ENCODE results near the gene ERG28. TPM values are rescaled to one million over a fixed set of nuclear protein-coding genes. Genes with fewer than 3 reads are reported as not detected.
"Not testable (repeated sequence)": the region's sequence is repeated elsewhere in the genome, so short reads cannot be mapped to it uniquely, and the experiment has no call there.

Gene ERG28
- total and polyA plus RNA-seq, 2 experiments from 2014 or later: 38.4 to 74.4 TPM

- Histone ChIP-seq H3K27ac (no peak overlapping the region), H3K79me2 (no peaks in the 10 kb centered on the region), H3K4me1 (ENCODE audit: insufficient read depth) (no peaks in the 10 kb centered on the region), H3K36me3 (replicated peaks; ENCODE audit: insufficient read depth, low read depth) (no peaks in the 10 kb centered on the region), H3K9me2 (replicated peaks; ENCODE audit: insufficient read depth) (no peaks in the 10 kb centered on the region), H2AFZ (no peak overlapping the region), H3K4me3 (no peak overlapping the region), H3K27me3 (no peaks in the 10 kb centered on the region), H3K9me3 (ENCODE audit: low read depth) (no peaks in the 10 kb centered on the region), H3K4me2 (no peak overlapping the region), H4K20me1 (ENCODE audit: insufficient read depth, poor library complexity, severe bottlenecking) (no peaks in the 10 kb centered on the region)
- no peak for DNase-seq (ENCODE audit: low spot score)
- WGBS (ENCODE audit: low lambda C conversion rate, missing lambda C conversion rate): 96% methylated on average over 6 of the region's 6 CpGs
- TF ChIP-seq, protein P1, sequence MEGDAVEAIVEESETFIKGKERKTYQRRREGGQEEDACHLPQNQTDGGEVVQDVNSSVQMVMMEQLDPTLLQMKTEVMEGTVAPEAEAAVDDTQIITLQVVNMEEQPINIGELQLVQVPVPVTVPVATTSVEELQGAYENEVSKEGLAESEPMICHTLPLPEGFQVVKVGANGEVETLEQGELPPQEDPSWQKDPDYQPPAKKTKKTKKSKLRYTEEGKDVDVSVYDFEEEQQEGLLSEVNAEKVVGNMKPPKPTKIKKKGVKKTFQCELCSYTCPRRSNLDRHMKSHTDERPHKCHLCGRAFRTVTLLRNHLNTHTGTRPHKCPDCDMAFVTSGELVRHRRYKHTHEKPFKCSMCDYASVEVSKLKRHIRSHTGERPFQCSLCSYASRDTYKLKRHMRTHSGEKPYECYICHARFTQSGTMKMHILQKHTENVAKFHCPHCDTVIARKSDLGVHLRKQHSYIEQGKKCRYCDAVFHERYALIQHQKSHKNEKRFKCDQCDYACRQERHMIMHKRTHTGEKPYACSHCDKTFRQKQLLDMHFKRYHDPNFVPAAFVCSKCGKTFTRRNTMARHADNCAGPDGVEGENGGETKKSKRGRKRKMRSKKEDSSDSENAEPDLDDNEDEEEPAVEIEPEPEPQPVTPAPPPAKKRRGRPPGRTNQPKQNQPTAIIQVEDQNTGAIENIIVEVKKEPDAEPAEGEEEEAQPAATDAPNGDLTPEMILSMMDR (IDR thresholded peaks at IDR 0.05; ENCODE audit: poor library complexity): no peak
- no peak for TF ChIP-seq EZH2phosphoT487 (IDR thresholded peaks at IDR 0.05; ENCODE audit: low read depth, severe bottlenecking, unreplicated experiment)
- TF ChIP-seq EZH2 (IDR thresholded peaks at IDR 0.05; ENCODE audit: borderline replicate concordance): no peak
These were observed 39.6 kb upstream of the ERG28 start for GRCh38 chr14:75700295-75700694.

DNA sequence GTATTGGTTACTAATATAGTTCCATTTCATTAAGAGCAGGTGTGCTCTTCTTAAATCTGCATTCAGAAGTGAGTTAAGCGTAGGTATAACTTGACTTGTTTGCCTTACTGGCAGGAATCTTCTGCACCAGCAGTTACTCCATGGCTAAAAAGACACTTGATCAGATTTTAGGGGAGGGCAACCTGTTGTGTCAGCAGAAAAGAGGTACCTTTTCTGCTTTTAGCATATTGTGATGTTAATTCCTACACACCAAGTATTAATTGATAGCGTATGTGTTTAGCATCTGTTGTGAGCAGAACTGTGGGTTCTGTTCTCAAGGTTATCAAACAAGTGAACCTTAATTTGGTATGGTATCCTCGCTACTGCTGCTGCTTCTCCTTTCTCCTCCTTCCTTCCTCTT is 38.7 kb upstream of the ERG28 start:
- H3K36me3 ChIP-seq (replicated peaks; ENCODE audit: insufficient read depth, low read depth): no peaks in the 10 kb centered on the region
- no peaks in the 10 kb centered on the region for H3K27me3 ChIP-seq
- no peak overlapping the region for H2AFZ ChIP-seq
- peaks cover 3% of the 10 kb centered on the region for H3K9me3 ChIP-seq (ENCODE audit: low read depth)
- H3K79me2 ChIP-seq: no peaks in the 10 kb centered on the region
- H3K4me3 ChIP-seq: no peak overlapping the region
- no peak overlapping the region for H3K27ac ChIP-seq
- no peaks in the 10 kb centered on the region for H3K4me1 ChIP-seq (ENCODE audit: insufficient read depth)
- no peaks in the 10 kb centered on the region for H4K20me1 ChIP-seq (ENCODE audit: insufficient read depth, poor library complexity, severe bottlenecking)
- H3K9me2 ChIP-seq (replicated peaks; ENCODE audit: insufficient read depth): no peaks in the 10 kb centered on the region
- DNase-seq (ENCODE audit: low spot score): no peak
- no peak for TF ChIP-seq EZH2 (IDR thresholded peaks at IDR 0.05; ENCODE audit: borderline replicate concordance)
- no peak for TF ChIP-seq EZH2phosphoT487 (IDR thresholded peaks at IDR 0.05; ENCODE audit: low read depth, severe bottlenecking, unreplicated experiment)
- TF ChIP-seq, protein P1 (IDR thresholded peaks at IDR 0.05; ENCODE audit: poor library complexity): no peak
- WGBS (ENCODE audit: low lambda C conversion rate, missing lambda C conversion rate): 94% methylated on average over 3 of the region's 3 CpGs
- no peak overlapping the region for H3K4me2 ChIP-seq

GRCh38 chr14:75697918-75698317 is 37.2 kb upstream of the ERG28 start:
- Histone ChIP-seq H3K9me3 (ENCODE audit: low read depth) (peaks cover 3% of the 10 kb centered on the region), H3K79me2 (no peaks in the 10 kb centered on the region), H3K4me2 (no peak overlapping the region), H4K20me1 (ENCODE audit: insufficient read depth, poor library complexity, severe bottlenecking) (no peaks in the 10 kb centered on the region), H3K27me3 (no peaks in the 10 kb centered on the region), H3K4me1 (ENCODE audit: insufficient read depth) (no peaks in the 10 kb centered on the region), H3K4me3 (no peak overlapping the region), H3K9me2 (replicated peaks; ENCODE audit: insufficient read depth) (no peaks in the 10 kb centered on the region), H3K36me3 (replicated peaks; ENCODE audit: insufficient read depth, low read depth) (no peaks in the 10 kb centered on the region), H3K27ac (no peak overlapping the region), H2AFZ (no peak overlapping the region)
- DNase-seq (ENCODE audit: low spot score): no peak
- no peak for TF ChIP-seq EZH2phosphoT487 (IDR thresholded peaks at IDR 0.05; ENCODE audit: low read depth, severe bottlenecking, unreplicated experiment)
- TF ChIP-seq, protein P1 (IDR thresholded peaks at IDR 0.05; ENCODE audit: poor library complexity): no peak
- no peak for TF ChIP-seq EZH2 (IDR thresholded peaks at IDR 0.05; ENCODE audit: borderline replicate concordance)
- 95% methylated on average over 2 of the region's 2 CpGs for WGBS (ENCODE audit: low lambda C conversion rate, missing lambda C conversion rate)

GRCh38 chr14:75697386-75697785 is 36.7 kb upstream of the ERG28 start:
- H3K36me3 ChIP-seq (replicated peaks; ENCODE audit: insufficient read depth, low read depth): no peaks in the 10 kb centered on the region
- TF ChIP-seq, protein P1 (IDR thresholded peaks at IDR 0.05; ENCODE audit: poor library complexity): no peak
- no peak for TF ChIP-seq EZH2phosphoT487 (IDR thresholded peaks at IDR 0.05; ENCODE audit: low read depth, severe bottlenecking, unreplicated experiment)
- TF ChIP-seq EZH2 (IDR thresholded peaks at IDR 0.05; ENCODE audit: borderline replicate concordance): no peak

DNA sequence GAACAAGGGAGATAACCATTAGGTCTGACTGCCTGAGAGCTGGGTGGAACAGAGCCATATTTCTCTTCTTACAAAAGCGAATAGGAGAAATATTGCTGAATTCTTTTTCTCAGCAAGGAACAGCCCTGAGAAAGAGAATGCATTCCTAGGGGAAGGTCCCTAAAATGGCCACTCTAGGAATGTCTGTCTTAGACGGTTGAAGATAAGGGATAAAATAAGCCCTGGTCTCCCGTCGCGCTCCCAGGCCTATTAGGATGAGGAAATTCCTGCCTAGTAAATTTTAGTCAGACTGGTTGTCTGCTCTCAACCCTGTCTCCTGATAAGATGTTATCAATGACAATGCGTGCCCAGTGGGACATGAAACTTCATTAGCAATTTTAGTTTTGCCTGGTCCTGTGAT is 34.3 kb upstream of the ERG28 start:
- not testable (repeated sequence) for DNase-seq (ENCODE audit: low spot score)

More at GRCh38 chr14:75697386-75697785, 36.7 kb upstream of the ERG28 start:
- Histone ChIP-seq H3K4me2 (no peak overlapping the region), H3K27ac (no peak overlapping the region), H3K9me3 (ENCODE audit: low read depth) (peaks cover 3% of the 10 kb centered on the region), H3K9me2 (replicated peaks; ENCODE audit: insufficient read depth) (no peaks in the 10 kb centered on the region), H3K4me3 (no peak overlapping the region), H4K20me1 (ENCODE audit: insufficient read depth, poor library complexity, severe bottlenecking) (no peaks in the 10 kb centered on the region), H3K27me3 (no peaks in the 10 kb centered on the region), H2AFZ (no peak overlapping the region), H3K4me1 (ENCODE audit: insufficient read depth) (no peaks in the 10 kb centered on the region), H3K79me2 (no peaks in the 10 kb centered on the region)
- WGBS (ENCODE audit: low lambda C conversion rate, missing lambda C conversion rate): 100% methylated on average over 1 of the region's 1 CpG
- DNase-seq (ENCODE audit: low spot score): no peak

More for the DNA sequence above, 34.3 kb upstream of the ERG28 start:
- H3K27ac ChIP-seq; H3K79me2 ChIP-seq; H3K4me1 ChIP-seq (ENCODE audit: insufficient read depth); H2AFZ ChIP-seq; H3K9me3 ChIP-seq (ENCODE audit: low read depth); H3K27me3 ChIP-seq; H4K20me1 ChIP-seq (ENCODE audit: insufficient read depth, poor library complexity, severe bottlenecking); H3K4me2 ChIP-seq; H3K36me3 ChIP-seq (replicated peaks; ENCODE audit: insufficient read depth, low read depth); H3K9me2 ChIP-seq (replicated peaks; ENCODE audit: insufficient read depth); H3K4me3 ChIP-seq: not testable (repeated sequence)
- WGBS (ENCODE audit: low lambda C conversion rate, missing lambda C conversion rate): 86% methylated on average over 6 of the region's 6 CpGs

All from hepatocyte (in vitro differentiated cells).